GM21528 (cell line): ENCODE measurements around the gene ESRRA.

Experiments used
- ATAC-seq: cut with Tn5 transposase; IDR thresholded peaks from one replicate; pipeline ENCODE4 v1.9.1; 2021; ENCODE audit warnings: mild to moderate bottlenecking, moderate library complexity; ENCODE audit not compliant: unreplicated experiment, low FRiP score

ESRRA gene

DNA sequence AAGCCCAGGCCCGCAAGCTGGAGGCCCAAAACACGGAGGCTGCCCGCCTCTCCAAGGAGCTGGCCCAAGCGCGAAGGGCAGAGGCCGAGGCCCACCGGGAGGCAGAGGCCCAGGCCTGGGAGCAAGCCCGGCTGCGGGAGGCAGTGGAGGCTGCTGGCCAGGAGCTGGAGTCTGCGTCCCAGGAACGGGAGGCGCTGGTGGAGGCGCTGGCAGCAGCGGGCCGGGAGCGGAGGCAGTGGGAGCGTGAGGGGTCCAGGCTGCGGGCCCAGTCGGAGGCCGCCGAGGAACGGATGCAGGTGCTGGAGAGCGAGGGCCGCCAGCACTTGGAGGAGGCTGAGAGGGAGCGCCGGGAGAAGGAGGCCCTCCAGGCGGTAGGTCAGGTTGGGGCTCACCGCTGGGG is 39.5 kb downstream of the ESRRA start:
- no peak for ATAC-seq

DNA sequence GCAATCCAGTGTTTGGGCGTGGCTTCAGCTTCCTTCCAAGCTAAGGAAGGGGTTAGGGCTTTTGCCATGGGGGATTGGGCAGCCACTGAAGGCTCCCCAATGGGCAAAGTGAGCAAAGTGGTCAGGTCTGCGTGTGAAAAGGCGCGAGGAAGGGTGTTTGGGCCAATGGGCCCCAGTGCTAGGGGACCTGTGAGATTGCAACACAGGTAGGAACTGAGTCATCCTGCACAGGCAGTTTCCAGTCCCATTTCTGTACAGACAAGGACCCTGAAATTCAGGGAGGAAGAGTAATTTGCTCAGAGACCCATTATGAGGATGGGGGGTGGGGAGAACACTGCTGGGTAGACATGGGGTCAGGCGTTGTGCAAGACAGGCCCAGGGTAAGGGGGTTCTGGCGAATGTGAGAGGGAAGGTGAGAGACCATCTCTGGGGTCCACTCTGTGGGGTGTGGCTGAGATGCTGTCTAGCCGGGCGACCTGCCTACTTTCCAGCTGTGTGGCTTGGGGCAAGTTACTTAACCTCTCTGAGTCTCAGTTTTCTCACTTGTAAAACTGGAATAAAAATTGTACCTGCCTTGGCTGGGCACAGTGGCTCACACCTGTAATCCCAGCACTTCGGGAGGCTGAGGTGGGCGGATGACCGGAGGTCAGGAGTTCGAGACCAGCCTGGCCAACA is 42.0 kb downstream of the ESRRA start:
- ATAC-seq, result no peak

DNA sequence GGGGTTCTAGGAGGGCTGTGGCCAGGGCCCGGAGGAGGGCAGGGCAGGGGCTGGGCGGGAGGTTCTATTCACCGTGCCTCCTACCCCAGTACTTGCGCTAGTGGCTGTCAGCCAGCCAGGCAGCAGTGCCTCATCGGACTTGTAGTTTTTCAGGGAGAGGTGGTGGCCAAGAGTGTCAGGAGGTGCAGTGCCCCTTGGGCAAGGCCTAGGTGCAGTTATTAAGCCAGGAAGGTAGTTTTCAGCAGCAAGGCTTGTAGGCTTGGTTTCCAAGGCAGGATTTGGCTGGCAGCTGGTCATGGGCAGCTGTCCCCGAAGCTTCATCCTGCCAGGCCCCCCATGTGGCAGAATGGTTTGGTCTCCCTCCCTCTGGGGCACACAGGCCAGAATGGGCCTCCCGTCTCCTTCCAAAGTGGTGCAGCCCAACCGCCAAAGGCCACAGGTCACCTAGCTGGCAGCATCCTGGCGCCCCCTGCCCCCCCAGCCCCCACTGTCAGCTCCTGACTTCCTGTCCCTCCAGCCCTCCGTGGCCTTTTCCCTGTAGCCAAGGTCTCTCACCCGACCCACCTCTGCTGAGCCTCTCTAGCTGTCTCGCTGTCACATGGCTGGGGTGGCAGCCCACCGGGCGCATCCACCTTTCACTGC is 43.2 kb downstream of the ESRRA start:
- ATAC-seq, result no peak

DNA sequence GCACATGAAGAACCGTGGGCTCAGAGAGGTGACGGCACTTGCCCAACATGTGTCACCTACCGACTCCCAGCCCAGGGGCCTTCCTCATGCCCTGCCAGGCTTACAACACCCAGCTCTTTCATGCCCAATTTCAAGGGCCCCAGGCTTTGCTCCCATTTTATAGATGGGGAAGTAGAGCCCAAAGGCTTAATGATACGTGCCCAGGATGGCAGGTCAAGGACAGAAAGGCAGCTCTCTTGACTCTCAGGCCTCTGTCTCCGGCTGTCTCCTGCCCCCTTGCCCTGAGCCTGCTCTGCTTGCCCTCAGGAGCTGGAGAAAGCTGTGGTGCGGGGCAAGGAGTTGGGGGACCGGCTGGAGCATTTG is 43.7 kb downstream of the ESRRA start:
- ATAC-seq, result no peak

DNA sequence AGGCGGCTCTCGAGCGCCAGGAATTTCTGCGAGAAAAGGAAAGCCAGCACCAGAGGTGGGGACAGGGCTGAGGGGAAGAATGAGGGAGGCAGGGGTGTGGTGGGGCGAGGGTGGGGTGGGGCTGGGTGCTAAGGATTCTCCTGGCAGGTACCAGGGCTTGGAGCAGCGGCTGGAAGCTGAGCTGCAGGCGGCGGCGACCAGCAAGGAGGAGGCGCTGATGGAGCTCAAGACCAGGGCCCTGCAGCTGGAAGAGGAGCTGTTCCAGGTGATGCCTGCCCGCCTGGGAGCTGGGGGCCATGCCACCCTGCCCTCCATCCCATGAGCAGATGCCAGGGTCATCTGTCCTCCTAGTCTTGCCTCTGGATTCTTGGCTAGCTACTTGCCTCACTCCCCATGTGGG is 44.1 kb downstream of the ESRRA start:
- no peak for ATAC-seq

DNA sequence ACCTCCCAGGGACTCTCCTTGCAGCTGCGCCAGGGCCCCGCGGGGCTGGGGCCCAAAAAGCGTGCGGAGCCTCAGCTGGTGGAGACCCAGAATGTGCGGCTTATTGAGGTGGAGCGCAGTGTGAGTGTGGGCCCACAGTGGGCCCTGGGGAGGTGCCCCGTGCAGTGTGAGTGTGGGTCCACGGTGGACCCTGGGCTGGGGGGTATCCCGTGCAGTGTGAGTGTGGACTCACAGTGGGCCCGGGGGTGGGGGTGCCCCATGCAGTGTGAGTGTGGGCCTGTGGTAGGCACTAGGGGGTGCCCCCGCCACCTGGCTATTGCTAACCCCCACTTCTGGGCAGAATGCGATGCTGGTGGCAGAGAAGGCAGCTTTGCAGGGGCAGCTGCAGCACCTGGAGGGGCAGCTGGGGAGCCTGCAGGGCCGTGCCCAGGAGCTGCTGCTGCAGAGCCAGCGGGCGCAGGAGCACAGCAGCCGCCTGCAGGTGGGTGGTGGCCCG is 45.9 kb downstream of the ESRRA start:
- ATAC-seq, result no peak

DNA sequence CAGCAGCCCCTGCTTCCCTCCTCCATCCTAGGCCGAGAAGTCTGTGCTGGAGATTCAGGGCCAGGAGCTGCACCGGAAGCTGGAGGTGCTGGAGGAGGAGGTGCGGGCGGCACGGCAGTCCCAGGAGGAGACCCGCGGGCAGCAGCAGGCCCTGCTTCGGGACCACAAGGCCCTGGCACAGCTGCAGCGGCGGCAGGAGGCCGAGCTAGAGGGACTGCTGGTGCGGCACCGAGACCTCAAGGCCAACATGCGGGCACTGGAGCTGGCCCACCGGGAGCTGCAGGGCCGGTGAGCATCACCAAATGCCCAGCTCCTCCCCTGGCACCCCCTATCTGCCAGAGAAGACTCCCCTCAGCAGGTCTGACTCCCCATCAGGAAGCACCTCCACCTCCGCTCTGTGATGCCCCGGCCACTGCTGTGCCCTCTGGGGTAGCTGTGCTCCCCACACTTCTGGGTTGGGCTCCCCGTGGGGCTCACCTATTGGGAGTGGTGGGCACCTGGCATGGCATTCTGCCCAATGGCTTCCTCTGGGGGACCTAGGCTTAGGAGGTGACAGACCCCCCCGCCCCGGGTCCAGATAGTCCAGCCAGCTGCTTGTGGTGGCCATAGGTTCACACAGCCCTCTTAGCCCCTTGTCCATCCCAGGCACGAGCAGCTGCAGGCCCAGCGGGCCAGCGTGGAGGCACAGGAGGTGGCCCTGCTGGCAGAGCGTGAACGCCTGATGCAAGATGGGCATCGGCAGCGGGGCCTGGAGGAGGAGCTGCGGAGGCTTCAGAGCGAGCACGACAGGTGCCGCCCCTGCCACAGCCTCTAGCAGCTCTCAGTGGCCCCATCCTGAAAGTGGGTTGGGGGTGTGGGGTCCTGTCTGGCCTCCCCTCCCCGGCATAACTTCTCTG is 47.0 kb downstream of the ESRRA start:
- ATAC-seq, result no peak

DNA sequence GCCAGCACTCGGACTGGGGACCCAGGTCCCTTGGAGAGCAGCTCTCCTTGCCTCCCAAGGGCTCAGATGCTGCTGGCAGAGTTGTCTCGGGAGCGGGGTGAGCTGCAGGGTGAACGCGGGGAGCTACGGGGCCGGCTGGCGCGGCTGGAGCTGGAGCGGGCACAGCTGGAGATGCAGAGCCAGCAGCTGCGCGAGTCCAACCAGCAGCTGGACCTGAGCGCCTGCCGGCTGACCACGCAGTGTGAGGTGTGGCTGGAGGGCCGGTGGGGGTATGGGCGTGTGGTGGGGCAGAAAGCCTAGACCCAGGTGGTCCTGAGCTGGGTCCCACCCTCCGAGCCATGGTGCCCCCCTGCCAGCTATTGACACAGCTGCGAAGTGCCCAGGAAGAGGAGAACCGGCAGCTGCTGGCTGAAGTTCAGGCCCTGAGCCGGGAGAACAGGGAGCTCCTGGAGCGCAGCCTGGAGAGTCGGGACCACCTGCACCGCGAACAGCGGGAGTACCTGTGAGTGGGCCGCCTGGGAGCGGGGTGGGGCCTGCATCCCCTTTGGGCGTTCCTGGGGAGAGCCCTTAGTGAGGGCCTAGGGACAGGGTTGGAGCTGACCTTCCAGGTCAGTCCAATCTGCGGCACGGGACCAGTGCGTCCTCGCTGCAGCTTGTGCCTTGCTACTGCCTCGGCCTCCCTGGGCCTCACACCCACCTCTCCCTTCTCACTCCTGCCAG is 47.8 kb downstream of the ESRRA start:
- no peak for ATAC-seq

DNA sequence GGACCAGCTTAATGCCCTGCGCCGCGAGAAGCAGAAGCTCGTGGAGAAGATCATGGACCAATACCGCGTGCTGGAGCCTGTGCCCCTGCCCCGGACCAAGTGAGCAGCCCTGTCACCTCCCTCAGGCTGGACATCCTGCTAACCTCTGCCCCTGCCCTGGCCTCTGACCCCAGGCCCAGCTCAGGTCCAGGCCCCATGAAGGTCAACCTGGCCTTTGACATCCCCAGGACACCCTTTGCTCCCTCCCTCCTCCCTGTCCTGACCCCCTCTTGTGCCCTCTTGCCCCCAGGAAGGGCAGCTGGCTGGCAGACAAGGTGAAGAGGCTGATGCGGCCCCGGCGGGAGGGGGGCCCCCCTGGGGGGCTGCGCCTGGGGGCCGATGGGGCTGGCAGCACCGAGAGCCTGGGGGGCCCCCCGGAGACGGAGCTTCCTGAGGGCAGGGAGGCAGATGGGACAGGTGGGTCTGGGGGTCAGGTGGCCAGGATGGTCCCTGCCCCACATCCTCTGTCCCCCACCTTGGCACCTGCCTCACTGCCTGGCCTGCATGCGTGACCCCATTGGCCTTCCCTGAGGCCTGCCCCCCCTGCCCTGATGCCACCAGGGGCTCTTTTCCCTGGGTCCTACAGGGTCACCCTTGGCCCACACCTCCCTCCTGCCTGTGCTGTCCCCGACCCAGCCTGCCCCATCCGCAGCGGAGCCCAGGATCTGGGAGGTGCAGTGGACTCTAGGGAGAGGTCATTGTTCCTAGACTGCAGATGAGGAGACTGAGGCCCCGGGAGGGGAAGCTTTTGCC is 48.6 kb downstream of the ESRRA start:
- ATAC-seq, result no peak

DNA sequence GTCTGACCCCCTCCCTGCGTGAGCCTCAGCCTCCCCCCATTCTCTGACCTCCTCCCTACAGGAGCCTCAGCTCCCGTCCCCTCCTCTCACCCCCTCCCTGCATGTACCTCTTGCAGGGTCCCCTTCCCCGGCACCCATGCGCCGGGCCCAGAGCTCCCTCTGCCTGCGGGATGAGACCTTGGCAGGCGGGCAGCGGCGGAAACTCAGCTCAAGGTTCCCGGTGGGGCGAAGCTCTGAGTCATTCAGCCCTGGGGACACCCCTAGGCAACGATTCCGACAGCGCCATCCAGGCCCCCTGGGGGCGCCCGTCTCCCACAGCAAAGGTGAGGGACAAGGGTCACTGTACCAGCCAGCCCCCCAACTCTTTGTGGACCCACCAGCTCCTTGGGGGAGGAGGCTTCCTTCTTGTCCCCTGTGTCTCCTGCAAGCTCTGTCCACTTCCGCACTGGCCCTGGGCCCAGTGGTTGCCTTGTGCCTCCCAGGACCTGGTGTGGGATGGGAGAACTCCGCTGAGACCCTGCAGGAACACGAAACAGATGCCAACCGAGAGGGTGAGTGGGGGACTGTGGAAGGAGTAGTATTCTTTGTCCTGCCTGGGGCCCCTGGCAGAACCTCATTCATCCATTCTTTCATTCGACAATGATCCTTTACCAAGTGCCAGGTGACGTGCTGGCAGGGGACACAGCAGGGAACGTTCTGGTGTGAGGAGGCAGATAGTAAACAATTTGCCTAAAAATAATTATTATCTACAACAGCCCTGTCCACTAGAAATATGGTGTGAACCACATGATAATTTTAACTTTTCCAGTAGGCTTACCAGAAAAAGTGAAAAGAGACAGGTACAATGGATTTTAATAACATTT is 50.0 kb downstream of the ESRRA start:
- no peak for ATAC-seq

DNA sequence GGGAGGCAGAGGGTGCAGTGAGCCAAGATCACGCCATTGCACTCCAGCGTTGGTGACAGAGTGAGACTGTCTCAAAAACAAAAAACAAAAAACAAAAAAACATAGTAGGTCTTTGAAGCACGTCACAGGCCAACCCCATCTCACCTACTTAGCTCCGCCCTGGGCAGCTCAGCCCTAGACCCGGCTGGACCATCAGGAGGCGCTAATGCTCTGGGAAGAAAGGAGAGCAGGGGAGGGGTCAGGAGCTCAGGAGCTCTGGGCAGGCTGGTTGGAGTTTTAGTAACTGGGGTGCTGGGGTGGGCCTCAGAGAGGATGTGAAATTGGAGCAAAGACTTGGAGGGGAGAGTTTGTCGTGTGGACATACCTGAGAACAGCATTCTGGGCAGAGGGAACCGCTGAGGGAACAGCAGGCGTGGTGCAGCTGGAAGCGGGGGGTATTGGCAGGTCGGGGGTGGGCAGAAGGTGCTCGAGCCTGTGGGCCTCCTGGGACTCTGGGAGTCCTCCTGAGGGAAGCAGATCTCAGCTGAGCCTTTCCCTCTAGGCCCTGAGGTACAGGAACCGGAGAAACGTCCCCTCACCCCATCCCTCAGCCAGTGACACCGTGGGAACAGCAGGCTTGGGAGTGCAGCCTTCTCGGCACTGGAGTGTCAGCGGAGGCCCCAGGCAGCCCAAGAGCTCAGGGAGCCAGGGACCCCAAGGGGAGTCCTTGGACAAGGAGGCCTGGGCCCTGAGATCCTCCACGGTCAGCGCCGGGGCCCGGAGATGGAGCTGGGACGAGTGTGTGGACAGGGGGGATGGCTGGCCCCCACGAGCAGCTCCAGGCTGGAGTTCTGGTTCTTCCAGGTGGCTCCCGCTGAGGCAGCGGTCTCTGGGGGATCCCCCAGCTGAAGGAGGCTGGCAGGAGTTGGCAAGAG is 51.4 kb downstream of the ESRRA start:
- ATAC-seq, result no peak

DNA sequence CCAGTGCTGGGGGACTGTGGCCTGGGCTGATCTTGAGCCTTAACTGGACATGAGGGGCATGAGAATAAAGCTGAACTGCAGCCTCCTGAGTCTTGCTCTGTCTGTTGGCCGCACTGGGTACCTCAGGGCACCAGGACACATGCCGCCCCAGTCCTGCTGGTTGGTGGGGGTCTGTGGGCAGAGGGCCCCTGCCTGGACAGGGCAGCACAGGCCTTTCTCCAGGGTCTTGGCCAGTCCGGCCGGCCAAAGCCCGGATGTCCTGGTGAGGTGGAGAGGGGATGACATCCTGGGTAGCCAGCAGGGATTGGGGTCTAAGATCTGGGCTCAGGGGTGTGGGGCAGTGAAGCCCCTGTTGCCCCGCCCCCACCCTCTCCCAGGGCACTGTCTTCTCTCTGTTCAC is 52.1 kb downstream of the ESRRA start:
- ATAC-seq, result no peak

DNA sequence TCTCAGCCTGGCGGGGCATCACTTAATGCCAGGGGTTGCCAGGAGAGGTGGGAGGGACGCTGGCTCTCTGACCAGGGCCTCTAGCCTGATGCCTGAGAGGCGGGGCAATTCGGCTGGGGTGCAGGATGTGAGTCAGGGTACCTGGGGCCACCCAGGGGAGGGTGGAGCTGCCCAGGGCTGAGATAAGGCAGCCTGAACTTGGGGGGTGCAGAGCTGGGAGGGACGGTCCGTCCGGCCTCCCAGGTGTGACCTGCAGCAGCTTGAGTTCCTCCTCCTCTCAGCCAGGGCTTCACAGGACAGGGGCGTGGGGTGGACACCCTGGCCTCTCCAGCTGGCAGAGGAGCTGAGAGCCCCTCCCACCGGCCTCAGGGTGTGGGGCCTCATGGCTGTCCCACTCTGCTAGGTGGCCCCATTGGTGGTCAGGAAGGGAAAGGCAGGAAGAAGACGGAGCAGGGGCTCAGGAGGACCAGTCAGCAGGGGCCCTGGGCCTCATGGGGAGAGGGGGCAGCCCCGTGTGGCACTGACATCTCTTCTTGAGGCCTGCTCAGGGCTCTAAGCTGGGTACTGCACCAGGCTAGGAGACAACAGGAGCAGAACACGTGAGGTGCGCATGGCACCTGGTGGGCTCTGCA is 52.7 kb downstream of the ESRRA start:
- no peak for ATAC-seq

DNA sequence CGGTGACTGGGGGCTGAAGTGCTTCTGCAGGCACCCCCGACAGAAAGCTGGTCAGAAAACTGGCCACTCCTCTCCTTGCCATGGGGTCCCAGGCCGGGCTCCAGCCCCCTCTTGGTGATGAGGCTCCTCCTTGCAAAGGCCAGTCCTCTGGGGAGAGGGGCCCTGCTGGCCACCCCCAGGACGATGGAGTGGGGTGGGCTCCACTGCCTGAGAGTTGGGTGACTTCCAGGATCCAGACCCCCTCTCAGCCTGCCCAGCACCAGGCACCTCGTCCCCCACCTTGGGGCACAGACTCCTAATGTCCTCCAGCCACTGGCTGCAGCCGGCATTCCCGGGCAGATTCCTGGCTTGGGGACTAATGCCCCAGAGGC is 53.2 kb downstream of the ESRRA start:
- ATAC-seq, result no peak

DNA sequence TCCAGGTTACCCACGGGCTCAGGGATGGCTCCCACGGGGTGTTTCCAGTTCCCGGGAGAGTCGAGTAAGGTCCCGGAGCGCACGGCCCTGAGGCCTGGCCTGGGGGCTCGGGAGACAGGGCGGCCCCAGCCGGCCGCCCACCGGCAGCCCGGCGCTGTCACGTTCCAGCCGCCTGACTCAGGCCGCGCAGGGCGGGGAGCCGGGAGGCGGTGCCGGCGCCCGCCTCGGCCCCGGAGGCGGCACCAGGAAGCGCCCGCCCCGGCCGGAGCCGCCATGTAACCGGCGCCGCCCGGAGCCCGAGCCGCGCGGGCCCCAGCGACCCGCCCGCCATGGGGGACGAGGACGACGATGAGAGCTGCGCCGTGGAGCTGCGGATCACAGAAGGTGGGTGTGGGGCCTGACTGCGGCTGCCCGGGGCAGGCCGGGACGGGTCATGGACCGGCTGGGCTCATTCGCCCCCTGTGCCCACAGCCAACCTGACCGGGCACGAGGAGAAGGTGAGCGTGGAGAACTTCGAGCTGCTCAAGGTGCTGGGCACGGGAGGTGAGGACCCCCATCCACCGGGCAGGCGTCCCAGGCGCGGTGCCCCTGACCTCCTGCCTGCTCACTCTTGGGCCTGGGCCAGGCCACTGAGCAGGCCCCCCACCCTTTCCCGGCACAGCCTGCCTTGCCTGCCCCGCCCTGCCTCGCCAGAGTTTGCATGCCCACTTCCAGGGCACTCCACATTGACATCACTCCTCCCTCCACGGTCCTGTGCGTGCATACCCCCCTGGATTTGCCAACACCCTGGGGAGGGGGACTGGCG is 53.8 kb downstream of the ESRRA start, which contains the start of gene RPS6KA4:
RPS6KA4 (plus strand) TSS at position 256 of the 805 bp plus-strand sequence; CDS start at position 330, 74 bp downstream.
- no peak for ATAC-seq

DNA sequence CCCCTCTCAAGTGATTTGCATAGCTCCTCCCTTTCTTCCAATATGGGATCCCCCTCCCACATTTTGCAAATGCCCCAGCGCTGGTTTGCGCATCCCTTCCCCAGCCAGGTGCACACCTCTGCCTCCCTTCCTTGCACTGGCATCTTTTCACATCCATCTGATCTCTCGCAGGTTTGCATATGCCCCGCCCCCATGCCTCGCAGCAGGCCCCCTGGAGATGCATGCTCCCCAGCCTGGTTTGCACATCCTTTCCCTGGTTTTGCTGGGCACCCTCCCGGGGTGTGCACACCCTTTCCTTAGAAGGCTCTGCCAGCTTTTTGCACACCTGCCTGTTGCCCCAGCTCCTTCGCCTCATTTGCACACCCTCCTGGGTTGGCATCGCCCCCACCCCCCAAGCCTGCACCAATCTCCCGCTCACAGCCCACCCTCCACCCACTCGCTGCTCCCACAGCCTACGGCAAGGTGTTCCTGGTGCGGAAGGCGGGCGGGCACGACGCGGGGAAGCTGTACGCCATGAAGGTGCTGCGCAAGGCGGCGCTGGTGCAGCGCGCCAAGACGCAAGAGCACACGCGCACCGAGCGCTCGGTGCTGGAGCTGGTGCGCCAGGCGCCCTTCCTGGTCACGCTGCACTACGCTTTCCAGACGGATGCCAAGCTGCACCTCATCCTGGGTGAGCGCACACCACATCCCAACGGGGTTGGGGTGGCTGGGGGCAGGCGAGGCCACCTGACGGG is 54.6 kb downstream of the ESRRA start:
- no peak for ATAC-seq
